Glutamatergic neuron (in vitro differentiated cells): ENCODE measurements around the gene OR13C3. TPM values are rescaled to one million over a fixed set of nuclear protein-coding genes. Genes with fewer than 3 reads are reported as not detected.

Experiments
- DNase-seq: peaks from one replicate; pipeline ENCODE4 v3.0.0; 2022
- H3K27ac Mint-ChIP-seq: one replicate; pipeline ENCODE4 v1.8.0; 2020; ENCODE audit warnings: mild to moderate bottlenecking, mixed read lengths, inconsistent platforms; ENCODE audit not compliant: unreplicated experiment
- H3K27me3 Mint-ChIP-seq: one replicate; pipeline ENCODE4 v1.8.0; 2020; ENCODE audit warnings: mild to moderate bottlenecking, moderate library complexity, mixed read lengths, inconsistent platforms; ENCODE audit not compliant: unreplicated experiment
- H3K36me3 Mint-ChIP-seq: one replicate; pipeline ENCODE4 v1.8.0; 2020; ENCODE audit warnings: mild to moderate bottlenecking, mixed read lengths, inconsistent platforms; ENCODE audit not compliant: unreplicated experiment
- H3K4me1 Mint-ChIP-seq: one replicate; pipeline ENCODE4 v1.8.0; 2020; ENCODE audit warnings: mild to moderate bottlenecking, low read depth, mixed read lengths, inconsistent platforms; ENCODE audit not compliant: unreplicated experiment
- H3K4me3 Mint-ChIP-seq: one replicate; pipeline ENCODE4 v1.8.0; 2020; ENCODE audit warnings: mild to moderate bottlenecking, mixed read lengths, inconsistent platforms; ENCODE audit not compliant: unreplicated experiment
- H3K9me3 Mint-ChIP-seq: one replicate; pipeline ENCODE4 v1.8.0; 2020; ENCODE audit warnings: mild to moderate bottlenecking, moderate library complexity, mixed read lengths, inconsistent platforms; ENCODE audit not compliant: unreplicated experiment
- CTCF ChIP-seq: fragments of 200-600 bp; sonication (generic); IDR thresholded peaks from one replicate; pipeline ENCODE4 v1.5.0; 2021; ENCODE audit not compliant: partially characterized antibody, unreplicated experiment
- total RNA-seq: library from RNA; stranded (reverse); fragmentation: NEBNext Ultra II Directional; extraction: Animal tissue kit (Norgen Biotek cat#: 25700); gene quantifications from one replicate; pipeline ENCODE4 v1.2.1, GENCODE V29; 2021; ENCODE audit not compliant: unreplicated experiment

The OR13C3 gene
- total RNA-seq, 1 donor from 2014 or later, result not detected

- Mint-ChIP-seq H3K4me3 (no peak within 1 kb of the TSS), H3K27me3 (no peaks in the 10 kb centered on the region), H3K4me1 (no peaks in the 10 kb centered on the region), H3K27ac (no peak within 1 kb of the TSS), H3K36me3 (no peaks in the 10 kb centered on the region), H3K9me3 (peaks cover under 1% of the 10 kb centered on the region)
- TF ChIP-seq CTCF, result no peak
- DNase-seq, result no peak
These were observed 32.2 kb upstream of the OR13C3 start, which contains the start of gene OR13C8 for GRCh38 chr9:104568868-104569267. Gene OR13C8, plus strand, starts transcription at chr9:104569168. Its CDS starts 0 bp downstream, at chr9:104569168.

GRCh38 chr9:104564358-104564757 is 27.7 kb upstream of the OR13C3 start:
- no peaks in the 10 kb centered on the region for H3K36me3 Mint-ChIP-seq
- no peaks in the 10 kb centered on the region for H3K4me1 Mint-ChIP-seq
- TF ChIP-seq CTCF, result no peak
- no peak overlapping the region for H3K4me3 Mint-ChIP-seq
- DNase-seq, result no peak
- H3K27ac Mint-ChIP-seq, result no peak overlapping the region
- no peaks in the 10 kb centered on the region for H3K27me3 Mint-ChIP-seq
- no peaks in the 10 kb centered on the region for H3K9me3 Mint-ChIP-seq

DNA sequence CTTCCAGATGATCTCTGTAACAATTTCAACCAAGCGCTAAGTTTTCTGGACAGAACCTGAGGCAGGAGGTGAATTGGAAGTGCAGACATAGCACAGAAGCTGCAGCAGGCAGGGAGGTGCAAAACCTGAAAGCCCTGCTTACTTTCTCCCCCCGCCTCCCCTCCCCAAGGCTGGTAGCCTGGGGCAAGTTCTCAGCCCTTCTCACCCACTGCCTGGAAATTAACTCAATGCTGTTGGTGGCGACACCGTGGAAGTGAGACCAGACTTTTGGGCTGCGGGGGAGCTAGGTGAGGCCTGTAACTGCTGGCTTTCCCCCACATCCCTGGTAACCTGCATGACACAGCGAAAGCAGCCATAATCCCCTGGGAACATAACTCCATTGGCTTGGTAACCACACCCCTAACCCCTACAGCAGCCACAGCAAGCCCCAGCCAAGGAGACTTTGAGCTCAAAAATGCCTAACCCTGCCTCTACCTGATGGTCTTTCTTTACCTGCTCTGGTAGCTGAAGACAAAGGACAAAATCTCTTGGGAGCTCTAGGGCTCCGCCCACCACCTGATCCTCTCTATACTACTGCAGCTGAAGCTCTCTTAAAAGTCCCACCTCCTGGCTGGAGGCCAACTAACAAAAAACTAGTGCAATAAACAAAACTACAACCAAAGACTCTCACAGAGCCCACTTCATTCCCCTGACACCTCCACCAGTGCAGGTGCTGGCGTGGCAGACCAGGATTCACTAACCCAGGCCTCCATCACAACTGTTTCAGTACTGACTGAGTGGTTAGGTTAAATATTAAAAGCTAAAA is 20.4 kb upstream of the OR13C3 start:
- Mint-ChIP-seq H3K27me3 (peaks cover 4% of the 10 kb centered on the region), H3K9me3 (peaks cover 5% of the 10 kb centered on the region), H3K4me3 (no peak overlapping the region), H3K27ac (no peak overlapping the region), H3K36me3 (peaks cover 6% of the 10 kb centered on the region), H3K4me1 (no peaks in the 10 kb centered on the region)
- DNase-seq, result no peak
- TF ChIP-seq CTCF, result no peak

GRCh38 chr9:104555521-104555920 is 18.9 kb upstream of the OR13C3 start:
- Mint-ChIP-seq H3K4me3 (no peak overlapping the region), H3K9me3 (peaks cover 5% of the 10 kb centered on the region), H3K36me3 (peaks cover 6% of the 10 kb centered on the region), H3K27ac (no peak overlapping the region), H3K4me1 (no peaks in the 10 kb centered on the region), H3K27me3 (peaks cover 4% of the 10 kb centered on the region)
- DNase-seq, result no peak
- no peak for TF ChIP-seq CTCF

GRCh38 chr9:104553261-104553660 is 16.6 kb upstream of the OR13C3 start:
- peaks cover 4% of the 10 kb centered on the region for H3K27me3 Mint-ChIP-seq
- no peak overlapping the region for H3K4me3 Mint-ChIP-seq
- DNase-seq, result no peak
- H3K4me1 Mint-ChIP-seq, result no peaks in the 10 kb centered on the region
- peaks cover 3% of the 10 kb centered on the region for H3K9me3 Mint-ChIP-seq
- no peak for TF ChIP-seq CTCF
- no peak overlapping the region for H3K27ac Mint-ChIP-seq
- peaks cover 6% of the 10 kb centered on the region for H3K36me3 Mint-ChIP-seq
